ENCODE data around the gene NTRK2.

NTRK2 gene

DNA sequence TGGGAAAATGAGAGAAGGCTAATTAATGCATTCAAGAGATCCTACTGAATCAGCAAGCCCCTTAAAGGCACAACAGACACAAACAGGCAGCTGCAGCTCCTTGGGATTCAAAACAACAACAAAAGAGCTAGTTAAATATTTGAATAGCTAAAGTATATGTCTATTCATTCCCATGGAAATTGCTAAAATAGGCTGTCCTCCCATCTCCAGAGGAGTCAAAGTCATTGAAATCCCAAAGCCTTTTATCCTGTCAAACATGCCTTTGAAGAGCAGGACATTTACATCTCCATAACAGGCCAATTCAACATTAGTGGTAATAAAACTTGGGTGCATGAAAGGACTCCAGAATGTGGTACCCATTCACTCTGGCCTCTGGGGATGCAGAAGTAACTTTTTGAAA, 177.4 kb downstream of the NTRK2 start:
- no peak for DNase-seq (ENCODE audit: low read depth, low spot score)

DNA sequence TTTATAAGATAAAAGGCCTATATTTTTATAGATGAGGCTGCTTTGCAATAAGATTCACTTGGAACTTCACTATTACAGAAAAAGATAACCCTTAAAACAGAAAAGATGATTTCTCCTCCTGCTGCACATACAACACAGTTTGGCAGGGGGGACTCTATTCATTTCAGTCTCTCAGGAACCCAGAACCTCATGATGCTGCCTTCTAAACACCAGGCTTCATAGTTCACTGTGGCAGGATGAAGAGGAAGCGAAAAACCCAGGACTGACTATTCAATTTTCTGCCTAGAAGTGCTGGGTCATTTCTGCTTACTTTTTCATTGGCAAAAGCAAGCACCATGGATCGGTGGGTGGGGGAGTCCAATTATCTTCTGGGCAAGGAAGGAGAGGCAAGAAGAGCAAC, 179.5 kb downstream of the NTRK2 start:
- no peak for DNase-seq (ENCODE audit: low read depth, low spot score)

DNA sequence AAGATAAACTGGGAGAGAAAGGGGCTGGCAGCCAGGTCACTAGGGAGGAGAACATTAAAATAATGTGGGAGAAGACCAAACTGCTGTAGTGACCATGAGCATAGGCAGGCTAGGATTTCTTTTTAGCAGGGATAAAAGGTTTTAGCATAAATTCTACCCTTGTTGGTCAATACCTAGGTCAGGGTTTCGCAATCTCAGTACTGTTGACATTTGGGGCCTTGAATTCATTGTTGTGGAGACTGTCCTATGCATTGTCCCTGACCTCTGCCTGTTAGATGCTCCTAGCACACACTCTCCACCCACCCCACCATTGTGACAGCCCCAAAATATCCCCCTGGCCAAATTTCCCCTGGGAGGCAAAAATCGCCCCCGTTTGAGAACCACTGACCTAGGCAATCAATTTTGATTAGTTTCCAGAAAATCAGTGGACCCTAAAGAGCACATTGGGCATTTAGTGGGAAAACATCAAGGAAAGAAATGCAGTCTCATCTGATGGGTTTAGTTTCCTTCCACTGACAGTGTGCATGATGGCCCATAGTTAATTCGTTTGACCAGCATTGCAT, 181.4 kb downstream of the NTRK2 start:
- DNase-seq (ENCODE audit: low read depth, low spot score), result no peak

DNA sequence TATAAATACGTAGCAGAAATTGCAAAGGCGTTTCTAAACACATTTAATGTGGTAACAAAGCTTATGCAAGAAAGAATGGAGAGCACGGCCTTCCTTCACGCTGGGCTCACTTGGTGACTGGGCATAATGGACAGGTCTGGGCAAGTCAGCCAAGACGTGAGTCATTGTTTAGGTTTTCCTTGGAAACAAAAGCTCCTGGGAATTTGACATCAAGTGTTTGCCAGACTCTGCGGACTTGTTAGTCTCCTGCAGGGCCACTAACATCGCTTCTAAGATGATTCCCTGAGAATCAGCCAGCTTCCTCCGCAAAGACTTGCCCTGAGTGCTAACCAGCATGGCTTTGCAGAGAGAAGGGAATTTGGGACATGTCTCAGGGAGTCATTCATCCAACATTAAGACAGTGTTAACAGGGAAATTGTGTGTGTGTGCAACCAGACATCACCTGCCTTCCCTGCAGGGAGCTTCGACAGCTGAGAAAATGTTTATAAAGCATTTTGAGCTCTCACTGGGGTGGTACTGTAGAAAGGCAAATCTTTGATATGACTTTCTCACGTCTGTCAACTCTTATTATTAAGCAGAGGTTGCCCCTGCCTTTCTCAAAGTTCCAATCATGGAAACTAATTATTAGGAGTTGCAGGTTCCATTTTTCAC, 182.5 kb downstream of the NTRK2 start:
- peak; percentile 93 for DNase-seq (ENCODE audit: low read depth, low spot score)

DNA sequence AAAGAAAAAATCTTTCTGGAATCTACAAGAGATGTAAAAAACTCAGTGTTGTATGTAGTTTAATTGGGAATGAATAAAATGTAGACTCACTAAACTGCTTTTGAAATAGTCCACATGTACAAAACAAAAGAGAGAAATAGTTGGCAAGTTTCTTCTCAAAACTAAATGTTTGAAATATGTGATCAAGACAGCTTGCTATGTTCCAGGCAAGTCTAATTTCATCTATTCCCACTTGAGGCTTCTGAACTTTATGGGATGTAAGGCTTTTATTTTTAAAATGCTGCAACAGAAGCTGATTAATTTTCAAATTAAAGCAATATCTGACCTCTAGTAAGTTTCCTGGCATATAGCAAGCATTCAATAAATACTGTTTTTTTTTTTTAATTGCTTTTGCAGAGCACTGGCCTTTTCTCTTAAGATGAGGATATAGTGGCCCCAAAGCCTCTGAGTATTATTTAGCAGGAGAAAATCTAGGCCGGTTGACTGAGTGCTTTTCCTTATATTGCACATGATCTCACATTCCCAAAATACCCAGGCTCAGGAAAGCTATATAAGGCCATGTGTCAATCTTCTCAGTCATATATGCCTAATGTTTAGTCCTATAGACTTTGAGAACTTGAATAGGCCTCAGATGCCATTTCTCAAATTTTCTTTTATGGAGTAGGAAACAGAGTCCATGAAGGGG, 183.2 kb downstream of the NTRK2 start:
- no peak for DNase-seq (ENCODE audit: low read depth, low spot score)

DNA sequence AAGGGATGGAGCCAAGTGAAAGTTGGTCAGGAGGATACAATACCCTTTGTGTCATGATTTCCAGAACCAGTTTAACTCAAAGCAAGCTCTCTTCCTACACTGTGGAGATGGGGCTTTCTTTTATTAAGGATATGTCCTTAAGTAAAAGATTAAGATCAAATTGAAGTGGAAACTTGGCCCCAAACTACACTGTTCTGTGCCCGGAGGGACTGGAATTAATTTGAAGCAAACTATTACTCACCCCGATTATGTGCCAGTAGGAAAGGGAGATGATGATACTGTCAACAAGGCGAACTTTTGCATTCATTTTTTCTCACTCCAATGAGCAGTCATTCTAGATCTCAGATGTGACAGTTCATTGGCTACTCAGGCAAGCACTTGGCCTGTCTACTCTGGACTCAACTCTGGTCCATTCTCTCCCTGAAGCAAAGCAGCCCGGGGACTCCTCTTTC, 186.7 kb downstream of the NTRK2 start:
- DNase-seq (ENCODE audit: low read depth, low spot score), result no peak

DNA sequence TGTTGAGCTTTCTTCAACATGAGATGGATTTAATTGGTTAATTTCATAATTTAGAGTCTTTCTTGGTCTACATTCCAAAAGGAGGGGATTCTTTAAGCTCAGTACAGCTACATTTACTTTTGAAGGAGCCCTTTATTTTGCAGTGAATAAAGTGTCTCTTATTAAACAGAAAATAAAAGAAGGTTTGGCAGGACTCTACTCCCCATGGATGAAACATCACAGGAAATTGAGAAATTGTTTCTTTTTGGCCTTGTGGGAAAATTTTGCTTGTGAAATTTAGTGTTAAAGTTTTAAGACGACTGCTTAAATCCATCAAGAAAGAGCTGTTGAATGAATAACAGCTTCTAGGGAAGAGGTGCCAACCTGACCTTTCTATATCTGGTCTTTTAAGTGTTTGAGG, 187.7 kb downstream of the NTRK2 start:
- no peak for DNase-seq (ENCODE audit: low read depth, low spot score)

DNA sequence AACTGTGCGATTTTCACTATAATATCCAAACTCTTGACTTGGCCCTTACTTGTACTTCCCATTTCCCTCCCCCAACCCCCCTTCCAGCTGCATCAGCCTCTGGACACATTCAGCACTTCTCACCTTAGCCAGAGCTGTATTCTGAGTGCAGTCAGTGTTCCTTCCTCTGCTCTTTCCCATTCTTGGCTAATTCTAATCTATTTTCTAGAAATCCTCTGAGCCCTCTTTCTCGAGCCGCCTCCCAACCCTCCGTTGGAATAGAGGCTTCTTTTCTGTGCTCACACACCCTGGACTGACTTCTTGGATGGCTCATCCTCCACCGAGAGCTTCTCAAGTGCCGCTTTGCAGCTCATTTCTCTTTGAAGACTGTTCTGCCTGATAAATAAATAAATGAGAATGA, 188.8 kb downstream of the NTRK2 start:
- no peak for DNase-seq (ENCODE audit: low read depth, low spot score)

DNA sequence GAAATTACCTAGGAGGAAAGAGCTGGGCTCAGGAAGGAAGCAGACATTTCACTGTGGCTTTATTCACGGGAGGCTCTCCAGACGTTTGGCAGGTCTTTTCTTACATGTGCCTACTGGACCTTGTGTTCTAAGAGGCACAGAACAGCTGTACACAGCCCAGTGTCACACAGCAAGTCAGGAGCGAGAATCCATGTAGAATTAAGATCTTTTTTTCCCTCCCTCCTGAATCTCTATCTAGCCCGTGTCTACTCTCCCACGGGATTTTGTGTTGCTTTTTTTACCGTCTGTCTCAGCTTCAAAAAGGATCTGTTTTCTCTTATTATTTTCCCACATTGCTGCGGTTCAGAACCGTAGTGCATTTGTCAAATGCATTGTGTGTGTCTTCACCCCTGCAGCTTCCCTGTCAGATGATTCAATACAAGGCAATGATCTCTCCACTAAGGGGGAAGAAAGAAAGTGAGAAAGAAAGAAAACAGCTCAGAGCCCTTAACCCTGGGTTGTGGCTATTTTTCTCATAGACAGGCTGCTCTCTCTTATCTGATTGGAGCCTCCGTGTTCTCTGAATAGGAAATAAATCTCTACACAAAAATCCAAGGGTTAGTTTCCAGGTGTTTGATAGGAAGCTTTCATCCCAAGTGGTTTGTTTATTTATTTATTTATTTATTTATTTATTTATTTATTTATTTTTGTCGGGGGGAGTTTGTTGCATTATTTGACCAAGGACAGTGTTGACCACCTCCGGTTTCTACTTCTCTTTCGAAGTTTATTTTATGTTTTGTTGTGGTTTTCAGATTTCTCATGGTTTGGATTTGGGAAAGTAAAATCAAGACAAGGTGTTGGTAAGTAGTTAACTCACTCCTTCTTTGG, 191.0 kb downstream of the NTRK2 start:
- no peak for DNase-seq (ENCODE audit: low read depth, low spot score)

DNA sequence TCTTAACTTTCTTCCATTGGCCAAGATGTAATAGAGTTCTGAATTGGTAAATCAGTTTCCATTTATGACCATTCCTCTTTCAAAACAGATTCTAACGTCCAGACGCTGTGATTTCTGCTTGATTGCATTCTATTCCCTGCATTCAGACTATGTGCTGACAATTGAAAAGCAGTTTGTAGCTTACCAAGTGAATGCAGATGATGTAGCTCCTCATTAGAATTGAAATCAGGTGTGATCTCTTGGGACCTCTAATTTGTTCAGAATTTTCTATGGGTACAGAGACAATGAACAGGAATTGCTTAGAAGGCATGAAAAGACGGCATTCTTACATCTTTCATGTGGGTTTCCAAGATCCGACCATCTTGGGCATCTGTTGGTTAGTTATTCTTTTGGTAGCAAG, 191.9 kb downstream of the NTRK2 start:
- DNase-seq (ENCODE audit: low read depth, low spot score), result no peak

DNA sequence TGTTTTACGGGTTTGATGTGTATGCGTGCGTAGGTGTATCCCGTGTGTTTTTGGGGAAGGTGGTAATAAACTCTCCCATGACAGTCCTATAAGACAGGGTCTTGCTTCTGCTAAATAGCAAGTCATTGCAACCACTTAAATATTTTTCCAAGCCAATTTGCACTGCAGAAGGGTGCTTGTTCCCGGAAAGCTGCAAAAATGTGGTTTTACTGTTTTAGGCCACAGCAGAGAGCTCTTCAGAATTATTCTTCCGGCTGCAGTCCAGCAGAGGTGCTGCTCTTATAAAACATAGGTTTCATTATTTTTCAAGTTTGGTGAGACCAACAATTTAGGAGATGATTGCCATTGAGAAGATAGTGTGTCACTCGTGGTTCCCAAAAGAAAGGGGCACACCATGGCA, 192.8 kb downstream of the NTRK2 start:
- no peak for DNase-seq (ENCODE audit: low read depth, low spot score)

DNA sequence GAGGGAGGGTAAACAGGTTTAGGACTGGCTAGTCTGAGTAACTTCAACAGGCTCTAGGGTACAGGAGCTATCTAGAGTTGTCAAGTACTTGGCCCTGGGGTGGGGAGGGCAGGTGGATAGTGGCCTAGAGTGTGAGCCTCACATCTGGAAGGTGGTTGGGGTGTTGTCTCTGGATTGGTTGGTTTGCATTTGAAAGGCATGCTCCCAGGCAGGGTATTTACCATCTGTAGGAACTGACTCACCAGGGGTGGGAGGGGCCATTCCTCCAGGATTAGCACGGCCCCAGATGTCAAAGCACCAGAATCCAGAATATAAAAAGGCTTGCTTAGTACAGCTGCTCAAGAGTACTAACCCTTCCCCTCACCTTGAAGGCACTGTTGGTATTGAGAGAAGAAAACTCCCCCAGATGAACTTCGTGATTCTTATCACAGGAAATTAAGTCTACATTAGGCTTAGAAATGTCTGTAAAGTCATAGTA, 193.3 kb downstream of the NTRK2 start:
- peak; percentile 90 for DNase-seq (ENCODE audit: low read depth, low spot score)

DNA sequence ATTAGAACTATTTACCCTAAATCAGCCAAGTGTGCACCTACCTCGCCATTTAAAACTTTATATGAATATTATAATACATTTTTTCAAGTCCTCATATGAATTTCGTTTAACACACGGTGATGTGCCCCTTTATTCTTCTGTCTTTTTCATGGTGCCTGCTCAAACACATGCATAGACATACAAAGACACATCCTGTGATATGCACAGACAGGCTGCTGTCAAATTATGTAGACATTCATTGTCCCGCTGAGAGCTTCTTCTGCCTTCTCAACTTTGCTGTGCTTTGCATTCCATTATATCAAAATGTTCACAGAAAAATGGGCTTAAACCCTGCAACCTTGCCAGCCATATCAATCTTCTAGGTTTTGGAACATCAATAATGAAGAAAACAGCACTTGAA, 193.8 kb downstream of the NTRK2 start:
- no peak for DNase-seq (ENCODE audit: low read depth, low spot score)

DNA sequence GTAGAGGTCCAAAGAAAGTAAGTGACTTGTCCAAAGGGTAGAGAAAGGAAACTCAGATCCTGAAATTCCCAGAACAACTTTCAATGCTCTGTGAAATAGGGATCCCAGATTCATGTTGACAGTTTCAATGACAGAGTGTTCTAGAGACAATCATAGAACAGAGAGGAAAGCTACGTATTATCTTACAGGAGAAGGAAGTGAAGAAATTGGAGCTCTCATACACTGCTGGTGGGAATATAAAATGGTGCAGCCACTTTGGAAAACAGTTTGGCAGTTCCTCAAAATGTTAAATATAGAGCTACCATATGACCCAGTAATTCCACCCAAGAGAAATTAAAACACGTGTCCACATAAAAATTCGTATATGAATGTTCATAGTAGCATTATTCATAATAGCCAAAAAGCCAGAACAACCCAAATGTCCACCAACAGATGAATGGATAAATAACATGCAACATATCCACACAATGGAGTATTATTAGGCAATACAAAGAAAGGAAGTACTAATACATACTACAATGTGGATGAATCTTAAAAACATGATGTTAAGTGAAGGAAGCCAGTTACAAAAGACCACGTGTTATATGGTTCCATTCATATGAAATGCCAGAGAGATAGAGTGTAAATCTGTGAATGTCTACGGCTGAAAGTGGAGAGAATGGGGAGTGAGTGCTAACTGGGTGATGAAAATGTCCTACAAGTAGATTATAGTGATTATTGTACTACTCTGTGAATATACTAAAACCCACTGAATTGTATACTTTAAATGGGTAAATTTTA, 197.1 kb downstream of the NTRK2 start:
- DNase-seq (ENCODE audit: low read depth, low spot score), result no peak

DNA sequence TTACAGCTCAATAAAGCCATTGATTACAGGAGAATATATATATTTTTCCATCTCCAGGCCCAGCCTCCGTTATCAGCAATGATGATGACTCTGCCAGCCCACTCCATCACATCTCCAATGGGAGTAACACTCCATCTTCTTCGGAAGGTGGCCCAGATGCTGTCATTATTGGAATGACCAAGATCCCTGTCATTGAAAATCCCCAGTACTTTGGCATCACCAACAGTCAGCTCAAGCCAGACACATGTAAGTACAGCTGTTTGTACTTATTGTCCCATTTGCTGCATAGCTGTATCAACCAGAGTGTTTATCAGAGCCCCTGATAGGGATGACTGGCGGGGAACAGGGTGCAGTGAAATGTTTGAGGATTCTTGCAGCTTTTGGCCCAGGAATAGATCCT, 197.7 kb downstream of the NTRK2 start:
- no peak for DNase-seq (ENCODE audit: low read depth, low spot score)

DNA sequence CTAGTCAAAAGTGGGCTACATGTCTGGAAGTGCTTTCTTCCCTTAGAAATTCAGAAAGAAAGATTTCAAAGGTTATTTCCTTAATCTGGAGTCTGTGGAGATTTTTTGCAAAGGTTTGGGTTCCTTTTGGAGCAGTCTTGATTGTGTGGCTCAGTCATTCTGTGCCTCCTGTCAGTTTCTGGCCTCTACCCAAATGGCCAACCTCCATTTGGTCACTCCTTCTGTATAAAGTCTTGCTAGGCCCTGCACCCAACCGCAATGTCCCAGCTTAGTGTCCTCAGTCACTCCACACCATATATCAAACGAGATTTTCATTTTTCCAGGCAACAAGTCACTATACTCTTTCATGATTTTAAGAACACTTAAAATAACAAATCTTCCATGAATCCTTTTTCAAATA, 199.6 kb downstream of the NTRK2 start:
- DNase-seq (ENCODE audit: low read depth, low spot score), result no peak

DNA sequence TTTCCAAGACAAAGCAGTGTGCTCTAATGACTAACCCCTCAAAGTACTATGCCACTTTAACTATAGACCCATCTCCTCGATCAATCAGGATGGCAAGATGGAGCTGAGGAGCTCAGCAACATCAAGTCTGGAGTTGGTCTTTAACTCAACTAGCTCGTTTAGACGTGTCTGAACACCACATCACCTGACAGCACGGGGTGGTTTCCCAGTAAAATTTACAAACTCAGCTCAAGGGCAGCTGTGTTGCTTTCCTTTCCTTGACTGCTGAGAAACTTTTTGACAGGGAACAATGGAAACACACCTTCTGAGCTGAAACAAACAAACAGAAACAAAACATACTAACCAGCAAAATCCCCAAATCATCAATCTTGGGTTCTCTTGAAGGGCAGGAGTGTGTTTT, 202.5 kb downstream of the NTRK2 start:
- DNase-seq (ENCODE audit: low read depth, low spot score), result no peak

DNA sequence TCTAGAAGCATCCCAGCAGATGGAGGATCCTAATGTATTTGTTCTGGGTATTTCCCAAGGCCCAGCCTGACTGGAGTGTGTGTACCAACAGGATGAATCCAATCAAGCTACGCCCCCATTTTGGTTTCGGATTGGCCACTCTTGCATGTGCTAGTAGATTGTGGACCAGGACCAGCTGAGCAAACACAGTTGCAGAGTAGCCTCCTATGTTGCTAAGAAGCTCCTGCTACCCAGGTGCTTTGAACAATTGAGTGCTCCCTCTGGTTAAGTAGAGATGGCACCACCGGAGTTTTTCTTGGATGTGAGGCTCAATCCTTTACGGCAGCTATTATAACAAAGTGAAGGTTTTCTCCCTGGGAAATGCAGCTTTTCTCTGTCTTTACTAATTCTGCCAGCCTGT, 204.5 kb downstream of the NTRK2 start:
- no peak for DNase-seq (ENCODE audit: low read depth, low spot score)

DNA sequence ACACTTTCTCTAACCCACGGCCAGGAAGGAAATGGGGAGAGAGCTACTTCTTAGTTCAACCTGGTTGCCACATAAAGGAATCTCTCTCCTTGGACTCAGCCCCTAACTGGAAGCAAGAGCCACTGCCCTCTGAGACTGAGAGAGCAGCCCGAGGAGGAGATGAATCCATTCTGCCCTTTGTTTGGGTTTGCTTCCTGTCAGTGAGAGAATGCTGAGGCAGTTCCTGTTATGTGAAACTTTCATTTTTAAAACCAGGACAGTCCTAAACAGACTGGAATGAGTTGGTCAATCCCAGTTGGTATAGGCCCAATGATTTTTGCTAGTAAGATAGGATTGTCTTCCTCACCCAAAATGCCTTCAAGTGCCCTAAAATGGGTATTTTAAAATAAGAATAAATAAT, 205.1 kb downstream of the NTRK2 start:
- DNase-seq (ENCODE audit: low read depth, low spot score), result no peak

DNA sequence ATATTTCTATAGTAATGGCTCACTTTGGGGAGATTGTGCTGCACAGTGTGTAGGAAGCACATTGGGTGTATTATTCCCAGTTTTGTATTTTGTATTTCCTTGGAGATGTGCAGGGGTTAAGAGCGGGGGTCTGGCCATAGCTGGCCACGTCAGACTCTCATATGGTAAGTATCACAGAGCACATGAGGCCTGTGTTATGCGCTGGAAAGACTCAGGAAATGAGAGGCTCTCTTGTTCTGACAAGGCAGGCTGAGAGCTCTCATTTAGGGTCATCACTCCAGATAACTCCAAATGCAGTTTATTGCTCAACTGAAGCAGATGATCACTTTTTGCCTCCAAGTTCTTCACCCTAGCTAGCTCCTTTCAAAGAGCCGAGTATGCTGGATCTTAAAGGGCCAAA, 205.7 kb downstream of the NTRK2 start:
- no peak for DNase-seq (ENCODE audit: low read depth, low spot score)

DNA sequence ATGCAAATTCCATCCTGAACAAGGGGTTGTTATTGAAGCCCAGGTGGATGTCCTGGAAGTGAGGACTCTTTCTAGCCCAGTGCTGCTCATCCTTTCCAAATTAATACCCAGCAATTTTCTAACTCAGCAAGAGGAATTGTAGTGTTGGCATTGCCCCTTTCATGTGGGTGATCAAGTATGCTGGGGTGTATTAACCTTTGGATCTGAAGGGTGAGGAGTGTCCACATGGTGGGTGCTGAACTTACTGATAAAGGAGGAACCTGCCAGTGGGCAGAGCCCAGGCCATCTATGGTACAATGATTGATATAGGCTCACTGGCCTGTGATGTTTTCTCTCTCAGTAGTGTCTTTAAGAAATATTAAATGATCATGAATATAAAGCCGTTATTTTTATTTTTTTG, 210.1 kb downstream of the NTRK2 start:
- DNase-seq (ENCODE audit: low read depth, low spot score), result no peak
